SK-N-SH treated with all-trans-retinoic acid at 6 μM for 48 hours (cell line): ENCODE results near the gene PRR14L.

ENCODE experiments used
- ARNTL ChIP-seq: fragments of 450-650 bp; formaldehyde crosslinking; IDR thresholded peaks from 2 replicates; pipeline ENCODE4 v1.5.0; 2020; ENCODE audit warnings: low read depth, mild to moderate bottlenecking, moderate library complexity, borderline replicate concordance
- CSDC2 ChIP-seq: fragments of 250-450 bp; sonication (Bioruptor Pico); IDR thresholded peaks from 2 replicates; pipeline ENCODE4 v1.5.0; 2020; ENCODE audit warnings: mild to moderate bottlenecking, moderate library complexity
- ESRRG ChIP-seq: fragments of 250-450 bp; sonication (Bioruptor Pico); IDR thresholded peaks from 2 replicates; pipeline ENCODE4 v1.6.1; 2021; ENCODE audit warnings: mild to moderate bottlenecking
- ISL1 ChIP-seq: fragments of 250-450 bp; sonication (Bioruptor Pico); IDR thresholded peaks from 2 replicates; pipeline ENCODE4 v2.1.2; 2022; ENCODE audit warnings: mild to moderate bottlenecking, moderate library complexity
- SNAI2 ChIP-seq: fragments of 250-450 bp; sonication (Bioruptor Pico); IDR thresholded peaks from 2 replicates; pipeline ENCODE4 v1.5.0; 2020; ENCODE audit warnings: mild to moderate bottlenecking, moderate library complexity
- TCF4 ChIP-seq: fragments of 250-450 bp; sonication (Bioruptor Pico); IDR thresholded peaks from 2 replicates; pipeline ENCODE4 v1.8.0; 2021; ENCODE audit warnings: mild to moderate bottlenecking, moderate library complexity, borderline replicate concordance
- TOX ChIP-seq: fragments of 250-450 bp; sonication (Bioruptor Pico); IDR thresholded peaks from 2 replicates; pipeline ENCODE4 v1.8.0; 2021; ENCODE audit warnings: mild to moderate bottlenecking, moderate library complexity, borderline replicate concordance
- ZNF565 ChIP-seq: fragments of 450-650 bp; formaldehyde crosslinking; conservative IDR thresholded peaks from 2 replicates; pipeline ENCODE4 v1.5.0; 2020; ENCODE audit warnings: low read depth, mild to moderate bottlenecking, moderate library complexity
- TF ChIP-seq, protein P1 (sequence below): fragments of 250-450 bp; sonication (Bioruptor Pico); IDR thresholded peaks from 2 replicates; pipeline ENCODE4 v1.8.0; 2020; ENCODE audit warnings: mild to moderate bottlenecking, moderate library complexity, borderline replicate concordance
- TF ChIP-seq, protein P2 (sequence below): fragments of 250-450 bp; sonication (Bioruptor Pico); IDR thresholded peaks from 2 replicates; pipeline ENCODE4 v1.5.1; 2020; ENCODE audit warnings: low read depth, mild to moderate bottlenecking, moderate library complexity

DNA sequence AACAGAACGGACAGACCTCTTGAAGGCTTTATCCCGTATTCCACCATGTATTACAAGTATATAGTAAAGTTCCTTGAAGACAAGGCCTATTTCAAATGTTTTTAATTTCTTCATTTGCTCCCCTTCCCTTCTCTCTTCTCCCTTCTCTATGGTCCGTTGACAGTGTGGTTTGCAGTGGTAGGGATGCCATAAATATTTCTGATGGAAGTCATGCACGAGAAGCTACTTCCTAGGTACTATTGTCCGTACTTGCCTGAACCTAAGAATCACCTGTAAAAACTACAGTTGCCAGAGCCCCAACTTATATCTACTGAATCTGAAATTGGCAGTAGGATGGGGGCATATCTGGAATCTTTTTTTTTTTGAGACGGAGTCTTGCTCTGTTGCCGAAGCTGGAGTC, 90.7 kb downstream of the PRR14L start:
- TF ChIP-seq ISL1 (CRISPR knock-in tag) = no peak
- no peak for TF ChIP-seq CSDC2 (CRISPR knock-in tag)
- TF ChIP-seq TOX (CRISPR knock-in tag) = no peak
- TF ChIP-seq, protein P1, sequence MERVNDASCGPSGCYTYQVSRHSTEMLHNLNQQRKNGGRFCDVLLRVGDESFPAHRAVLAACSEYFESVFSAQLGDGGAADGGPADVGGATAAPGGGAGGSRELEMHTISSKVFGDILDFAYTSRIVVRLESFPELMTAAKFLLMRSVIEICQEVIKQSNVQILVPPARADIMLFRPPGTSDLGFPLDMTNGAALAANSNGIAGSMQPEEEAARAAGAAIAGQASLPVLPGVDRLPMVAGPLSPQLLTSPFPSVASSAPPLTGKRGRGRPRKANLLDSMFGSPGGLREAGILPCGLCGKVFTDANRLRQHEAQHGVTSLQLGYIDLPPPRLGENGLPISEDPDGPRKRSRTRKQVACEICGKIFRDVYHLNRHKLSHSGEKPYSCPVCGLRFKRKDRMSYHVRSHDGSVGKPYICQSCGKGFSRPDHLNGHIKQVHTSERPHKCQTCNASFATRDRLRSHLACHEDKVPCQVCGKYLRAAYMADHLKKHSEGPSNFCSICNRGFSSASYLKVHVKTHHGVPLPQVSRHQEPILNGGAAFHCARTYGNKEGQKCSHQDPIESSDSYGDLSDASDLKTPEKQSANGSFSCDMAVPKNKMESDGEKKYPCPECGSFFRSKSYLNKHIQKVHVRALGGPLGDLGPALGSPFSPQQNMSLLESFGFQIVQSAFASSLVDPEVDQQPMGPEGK = no peak
- TF ChIP-seq ARNTL (CRISPR knock-in tag) = no peak
- TF ChIP-seq ESRRG (CRISPR knock-in tag) = no peak
- TF ChIP-seq ZNF565 (CRISPR knock-in tag) = no peak
- no peak for TF ChIP-seq TCF4 (CRISPR knock-in tag)
- TF ChIP-seq SNAI2 (CRISPR knock-in tag) = no peak
- TF ChIP-seq, protein P2, sequence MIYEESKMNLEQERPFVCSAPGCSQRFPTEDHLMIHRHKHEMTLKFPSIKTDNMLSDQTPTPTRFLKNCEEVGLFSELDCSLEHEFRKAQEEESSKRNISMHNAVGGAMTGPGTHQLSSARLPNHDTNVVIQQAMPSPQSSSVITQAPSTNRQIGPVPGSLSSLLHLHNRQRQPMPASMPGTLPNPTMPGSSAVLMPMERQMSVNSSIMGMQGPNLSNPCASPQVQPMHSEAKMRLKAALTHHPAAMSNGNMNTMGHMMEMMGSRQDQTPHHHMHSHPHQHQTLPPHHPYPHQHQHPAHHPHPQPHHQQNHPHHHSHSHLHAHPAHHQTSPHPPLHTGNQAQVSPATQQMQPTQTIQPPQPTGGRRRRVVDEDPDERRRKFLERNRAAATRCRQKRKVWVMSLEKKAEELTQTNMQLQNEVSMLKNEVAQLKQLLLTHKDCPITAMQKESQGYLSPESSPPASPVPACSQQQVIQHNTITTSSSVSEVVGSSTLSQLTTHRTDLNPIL = no peak
